ENCODE results near the gene BRMS1. TPM values are rescaled to one million over a fixed set of nuclear protein-coding genes. Genes with fewer than 3 reads are reported as not detected.

BRMS1 gene
- total RNA-seq, 1 donor from 2014 or later: 28.2 TPM

GRCh38 chr11:66316849-66317251 is 28.1 kb downstream of the BRMS1 start, which contains the start of gene CD248:
CD248 (minus strand) TSS chr11:66317044; CDS start chr11:66317027, 17 bp downstream.
- Histone ChIP-seq H3K27me3 (ENCODE audit: control insufficient read depth in 3 of 3, insufficient read depth in 3 of 3, low read length in 3 of 3) (peaks cover 18 to 27% (median 22%) of the 10 kb centered on the region in 3 donors), H3K27ac (ENCODE audit: low read depth, low read length) (peak within 1 kb of the TSS; percentile 65), H3K4me1 (ENCODE audit: control insufficient read depth in 3 of 3, insufficient read depth in 3 of 3, low read length in 3 of 3) (peaks cover 22 to 46% (median 34%) of the 10 kb centered on the region in 3 donors), H3K9ac (ENCODE audit: low read depth in 1 of 3, low read length in 3 of 3) (peak within 1 kb of the TSS; percentile 33 to 78 (median 56)), H3K9me3 (ENCODE audit: control insufficient read depth in 3 of 3, low read length in 3 of 3) (no peaks in the 10 kb centered on the region), H3K36me3 (ENCODE audit: control insufficient read depth in 3 of 3, insufficient read depth in 3 of 3, low read length in 3 of 3) (no peaks in the 10 kb centered on the region), H3K4me3 (ENCODE audit: low read length in 3 of 3) (peak within 1 kb of the TSS; percentile 65 to 74 (median 69))

DNA sequence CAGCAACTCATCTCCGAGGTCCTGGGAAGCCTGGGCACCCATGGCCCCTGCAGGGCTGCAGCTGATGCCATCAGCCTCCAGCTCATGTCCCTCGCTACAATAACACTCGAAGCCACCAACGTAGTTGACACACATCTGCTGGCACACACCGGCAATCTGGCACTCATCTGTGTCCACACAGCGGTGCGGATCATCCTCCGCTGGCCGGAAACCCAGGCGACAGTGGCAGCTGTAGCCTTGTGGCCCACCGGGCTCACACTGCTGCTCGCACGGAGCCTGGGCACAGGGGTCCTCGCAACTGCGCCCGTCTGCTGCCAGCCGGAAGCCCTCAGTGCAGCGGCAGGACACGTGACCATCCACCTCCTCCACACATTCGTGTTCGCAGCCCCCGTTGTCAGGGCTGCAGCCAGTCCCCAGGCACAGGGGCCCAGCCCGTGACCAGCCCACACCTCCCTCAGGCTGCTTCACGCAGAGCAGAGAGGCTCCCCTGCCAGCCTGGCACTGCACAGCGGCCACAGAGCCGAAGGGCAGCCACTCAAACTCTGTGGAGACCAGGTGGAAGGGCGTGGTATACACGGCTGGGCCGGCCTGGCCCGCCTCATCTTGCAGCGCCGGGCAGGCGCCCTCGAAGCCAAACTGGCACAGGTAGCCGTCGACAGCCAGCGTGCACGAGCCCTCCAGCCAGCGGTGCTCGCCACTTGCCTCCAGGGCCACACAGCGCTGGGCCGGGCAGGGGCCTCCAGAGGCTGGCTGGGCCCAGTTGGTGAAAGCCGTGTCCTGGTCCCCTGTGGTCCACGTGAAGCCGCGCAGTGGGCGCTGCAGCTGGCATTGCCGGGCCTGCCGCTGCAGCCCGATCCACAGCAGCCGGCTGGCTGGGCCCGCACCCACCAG is 28.7 kb downstream of the BRMS1 start:
- H3K4me1 ChIP-seq (ENCODE audit: control insufficient read depth in 3 of 3, insufficient read depth in 3 of 3, low read length in 3 of 3): peaks cover 21 to 44% (median 33%) of the 10 kb centered on the region in 3 donors

GRCh38 chr11:66315498-66315885 is 29.4 kb downstream of the BRMS1 start:
- Histone ChIP-seq H3K36me3 (ENCODE audit: control insufficient read depth in 3 of 3, insufficient read depth in 3 of 3, low read length in 3 of 3) (no peaks in the 10 kb centered on the region), H3K9me3 (ENCODE audit: control insufficient read depth in 3 of 3, low read length in 3 of 3) (no peaks in the 10 kb centered on the region), H3K9ac (ENCODE audit: low read depth in 1 of 3, low read length in 3 of 3) (peak overlapping the region; percentile 57 to 78 (median 62)), H3K4me3 (ENCODE audit: low read length in 3 of 3) (peak overlapping the region; percentile 65 to 74 (median 69)), H3K27me3 (ENCODE audit: control insufficient read depth in 3 of 3, insufficient read depth in 3 of 3, low read length in 3 of 3) (peaks cover 18 to 27% (median 22%) of the 10 kb centered on the region in 3 donors), H3K4me1 (ENCODE audit: control insufficient read depth in 3 of 3, insufficient read depth in 3 of 3, low read length in 3 of 3) (peaks cover 21 to 44% (median 33%) of the 10 kb centered on the region in 3 donors), H3K27ac (ENCODE audit: low read depth, low read length) (peak overlapping the region; percentile 82)

More for the DNA sequence above, 28.7 kb downstream of the BRMS1 start:
- Histone ChIP-seq H3K9ac (ENCODE audit: low read depth in 1 of 3, low read length in 3 of 3) (peak overlapping the region; percentile 33 to 78 (median 56)), H3K36me3 (ENCODE audit: control insufficient read depth in 3 of 3, insufficient read depth in 3 of 3, low read length in 3 of 3) (no peaks in the 10 kb centered on the region), H3K27me3 (ENCODE audit: control insufficient read depth in 3 of 3, insufficient read depth in 3 of 3, low read length in 3 of 3) (peaks cover 18 to 27% (median 22%) of the 10 kb centered on the region in 3 donors), H3K9me3 (ENCODE audit: control insufficient read depth in 3 of 3, low read length in 3 of 3) (no peaks in the 10 kb centered on the region), H3K4me3 (ENCODE audit: low read length in 3 of 3) (peak overlapping the region; percentile 65 to 74 (median 69)), H3K27ac (ENCODE audit: low read depth, low read length) (peak overlapping the region; percentile 36)

DNA sequence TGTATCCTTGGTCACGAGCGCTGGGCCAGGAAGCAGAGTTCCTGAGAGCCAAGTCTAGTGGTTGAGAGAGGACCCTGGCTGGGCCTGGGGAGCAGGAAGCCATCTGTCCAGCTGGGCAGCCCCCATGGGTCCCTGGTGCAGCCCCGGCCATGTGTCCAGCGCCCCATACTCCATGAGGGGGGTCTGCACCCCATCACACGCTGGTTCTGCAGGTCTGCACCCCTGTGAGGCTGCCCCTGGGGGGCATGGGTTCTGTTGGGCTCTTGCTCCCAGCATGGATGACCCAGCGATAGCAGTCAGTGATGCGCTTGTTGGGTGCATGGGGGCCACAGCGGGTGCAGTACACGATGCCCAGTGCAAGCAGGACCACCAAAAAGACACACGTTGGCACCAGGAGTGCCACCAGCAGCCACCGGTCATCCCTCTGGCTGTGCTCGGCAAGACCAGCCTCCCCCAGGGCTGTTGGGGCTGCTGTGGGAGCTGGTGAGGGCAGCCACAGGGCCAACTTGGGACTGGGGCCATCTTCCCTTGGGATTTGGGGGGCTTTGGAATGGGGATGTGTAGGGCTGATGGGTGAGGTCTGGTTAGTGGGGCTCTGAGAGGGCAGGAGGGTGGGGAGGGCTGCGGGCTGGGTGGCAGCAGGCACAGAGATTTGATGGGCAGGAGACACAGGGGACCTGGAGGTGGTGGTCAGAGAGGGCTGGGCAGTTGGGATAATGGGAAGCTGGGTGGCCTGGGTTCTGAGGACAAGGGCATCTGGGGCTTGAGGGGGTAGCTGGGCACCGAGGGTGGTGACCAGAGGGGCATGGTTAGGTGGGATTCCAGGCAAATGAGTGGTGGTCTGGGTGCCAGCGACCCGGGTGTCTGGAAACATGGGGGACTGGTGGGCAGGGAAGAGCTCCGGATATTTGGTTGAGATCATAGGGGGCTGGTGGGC is 30.1 kb downstream of the BRMS1 start:
- H3K27me3 ChIP-seq (ENCODE audit: control insufficient read depth in 3 of 3, insufficient read depth in 3 of 3, low read length in 3 of 3): peaks cover 18 to 27% (median 22%) of the 10 kb centered on the region in 3 donors
- peak overlapping the region; percentile 57 to 78 (median 62) for H3K9ac ChIP-seq (ENCODE audit: low read depth in 1 of 3, low read length in 3 of 3)
- no peaks in the 10 kb centered on the region for H3K36me3 ChIP-seq (ENCODE audit: control insufficient read depth in 3 of 3, insufficient read depth in 3 of 3, low read length in 3 of 3)
- peak overlapping the region; percentile 82 for H3K27ac ChIP-seq (ENCODE audit: low read depth, low read length)
- peak overlapping the region; percentile 65 to 74 (median 69) for H3K4me3 ChIP-seq (ENCODE audit: low read length in 3 of 3)
- H3K4me1 ChIP-seq (ENCODE audit: control insufficient read depth in 3 of 3, insufficient read depth in 3 of 3, low read length in 3 of 3): peaks cover 21 to 44% (median 33%) of the 10 kb centered on the region in 3 donors
- no peaks in the 10 kb centered on the region for H3K9me3 ChIP-seq (ENCODE audit: control insufficient read depth in 3 of 3, low read length in 3 of 3)

- Histone ChIP-seq H3K4me3 (ENCODE audit: low read length in 3 of 3) (peak overlapping the region; percentile 17 to 74 (median 69)), H3K36me3 (ENCODE audit: control insufficient read depth in 3 of 3, insufficient read depth in 3 of 3, low read length in 3 of 3) (no peaks in the 10 kb centered on the region), H3K9ac (ENCODE audit: low read depth in 1 of 3, low read length in 3 of 3) (peak overlapping the region in 2 of 3 donors; percentile 43 to 78), H3K27ac (ENCODE audit: low read depth, low read length) (peak overlapping the region; percentile 82), H3K27me3 (ENCODE audit: control insufficient read depth in 3 of 3, insufficient read depth in 3 of 3, low read length in 3 of 3) (peaks cover 18 to 27% (median 22%) of the 10 kb centered on the region in 3 donors), H3K4me1 (ENCODE audit: control insufficient read depth in 3 of 3, insufficient read depth in 3 of 3, low read length in 3 of 3) (peaks cover 21 to 44% (median 33%) of the 10 kb centered on the region in 3 donors), H3K9me3 (ENCODE audit: control insufficient read depth in 3 of 3, low read length in 3 of 3) (no peaks in the 10 kb centered on the region)
Measured at GRCh38 chr11:66314186-66314501, 30.8 kb downstream of the BRMS1 start.

DNA sequence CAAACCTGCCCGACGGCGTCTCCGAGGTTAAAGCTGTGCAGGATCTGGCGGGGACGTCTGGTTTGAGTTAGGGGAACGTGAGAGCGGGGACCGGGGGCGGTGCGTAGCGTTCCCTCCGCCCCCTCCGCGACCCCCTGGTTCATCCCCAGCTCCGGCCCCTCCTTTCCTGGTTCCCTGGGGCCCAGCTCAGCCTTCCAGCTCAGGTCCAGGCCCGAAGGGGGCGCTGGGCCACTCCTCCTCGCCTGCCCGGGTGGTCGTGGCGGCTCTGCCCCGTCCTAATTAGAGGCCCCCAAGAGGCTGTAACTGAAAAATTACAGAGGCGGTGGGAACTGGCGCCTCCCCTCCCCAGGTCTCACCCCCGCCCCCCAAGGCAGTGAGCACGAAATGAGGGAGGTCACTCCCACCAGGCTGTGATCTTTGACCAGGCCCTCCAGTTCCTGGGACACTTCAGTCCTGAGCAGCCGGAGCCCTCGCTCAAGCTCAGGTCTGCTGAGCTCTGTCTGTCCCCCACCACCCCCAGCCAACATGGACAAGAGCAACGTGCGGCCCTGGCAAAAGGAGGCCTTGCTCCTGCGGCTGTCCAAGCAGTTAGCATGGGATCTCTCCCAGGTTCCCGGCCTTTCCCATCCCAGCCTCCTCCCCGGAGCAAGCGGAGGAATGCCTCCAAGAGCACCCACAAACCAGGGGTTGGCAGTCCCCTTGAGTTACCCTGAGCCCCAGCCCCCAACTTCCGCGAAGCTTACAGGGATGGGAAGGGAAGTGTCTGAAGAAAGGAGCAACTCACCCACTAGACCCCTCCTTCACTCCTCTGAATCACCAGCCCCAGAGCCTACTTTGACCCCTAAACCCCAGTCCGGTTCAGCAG is 31.4 kb downstream of the BRMS1 start:
- peak overlapping the region; percentile 57 to 74 (median 69) for H3K4me3 ChIP-seq (ENCODE audit: low read length in 3 of 3)
- peak overlapping the region; percentile 43 to 78 (median 59) for H3K9ac ChIP-seq (ENCODE audit: low read depth in 1 of 3, low read length in 3 of 3)
- peaks cover 18 to 42% (median 31%) of the 10 kb centered on the region in 3 donors for H3K4me1 ChIP-seq (ENCODE audit: control insufficient read depth in 3 of 3, insufficient read depth in 3 of 3, low read length in 3 of 3)
- peaks cover 18 to 27% (median 22%) of the 10 kb centered on the region in 3 donors for H3K27me3 ChIP-seq (ENCODE audit: control insufficient read depth in 3 of 3, insufficient read depth in 3 of 3, low read length in 3 of 3)
- H3K27ac ChIP-seq (ENCODE audit: low read depth, low read length): peak overlapping the region; percentile 82
- no peaks in the 10 kb centered on the region for H3K9me3 ChIP-seq (ENCODE audit: control insufficient read depth in 3 of 3, low read length in 3 of 3)
- no peaks in the 10 kb centered on the region for H3K36me3 ChIP-seq (ENCODE audit: control insufficient read depth in 3 of 3, insufficient read depth in 3 of 3, low read length in 3 of 3)

- Histone ChIP-seq H3K27me3 (ENCODE audit: control insufficient read depth in 3 of 3, insufficient read depth in 3 of 3, low read length in 3 of 3) (peaks cover 18 to 27% (median 22%) of the 10 kb centered on the region in 3 donors), H3K4me1 (ENCODE audit: control insufficient read depth in 3 of 3, insufficient read depth in 3 of 3, low read length in 3 of 3) (peaks cover 11 to 34% (median 24%) of the 10 kb centered on the region in 3 donors), H3K36me3 (ENCODE audit: control insufficient read depth in 3 of 3, insufficient read depth in 3 of 3, low read length in 3 of 3) (no peaks in the 10 kb centered on the region), H3K27ac (ENCODE audit: low read depth, low read length) (peak overlapping the region; percentile 82), H3K9me3 (ENCODE audit: control insufficient read depth in 3 of 3, low read length in 3 of 3) (no peaks in the 10 kb centered on the region), H3K4me3 (ENCODE audit: low read length in 3 of 3) (peak overlapping the region; percentile 82 to 91 (median 87)), H3K9ac (ENCODE audit: low read depth in 1 of 3, low read length in 3 of 3) (peak overlapping the region; percentile 59 to 81 (median 68))
Measured at GRCh38 chr11:66312549-66313320, 32.2 kb downstream of the BRMS1 start.

DNA sequence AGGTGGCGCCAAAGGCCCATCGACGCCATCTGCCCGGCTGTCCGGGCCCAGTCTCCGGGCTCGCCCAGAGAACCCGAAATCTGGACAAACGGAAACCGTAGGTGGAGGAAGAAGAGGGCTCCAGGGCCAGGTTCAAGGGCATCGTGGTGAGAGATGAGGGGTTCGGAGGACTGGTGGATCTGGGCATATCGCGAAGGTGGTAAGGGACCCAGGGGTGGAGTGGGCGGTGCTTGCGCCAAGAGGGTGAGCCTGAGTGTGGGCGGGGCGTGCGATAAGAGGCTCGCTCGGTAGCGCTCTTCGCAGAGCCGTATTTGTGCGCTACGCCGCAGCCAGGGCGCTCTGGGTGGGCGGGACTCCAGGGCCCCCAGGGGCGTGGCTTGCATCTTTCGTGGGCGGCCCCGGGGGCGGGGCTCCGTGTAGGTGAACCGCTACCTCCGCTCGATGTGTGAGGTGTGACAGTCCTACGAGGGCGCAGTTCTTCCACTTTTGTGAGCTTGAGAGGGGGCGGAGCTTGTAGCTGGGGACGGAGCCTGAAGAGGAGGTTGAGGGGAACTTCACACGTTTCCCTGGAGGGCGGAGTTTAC is 32.8 kb downstream of the BRMS1 start:
- H3K4me1 ChIP-seq (ENCODE audit: control insufficient read depth in 3 of 3, insufficient read depth in 3 of 3, low read length in 3 of 3): peaks cover 11 to 29% (median 21%) of the 10 kb centered on the region in 3 donors
- H3K4me3 ChIP-seq (ENCODE audit: low read length in 3 of 3): peak overlapping the region; percentile 82 to 91 (median 87)
- no peaks in the 10 kb centered on the region for H3K9me3 ChIP-seq (ENCODE audit: control insufficient read depth in 3 of 3, low read length in 3 of 3)
- H3K27me3 ChIP-seq (ENCODE audit: control insufficient read depth in 3 of 3, insufficient read depth in 3 of 3, low read length in 3 of 3): peaks cover 18 to 27% (median 22%) of the 10 kb centered on the region in 3 donors
- peak overlapping the region; percentile 73 for H3K27ac ChIP-seq (ENCODE audit: low read depth, low read length)
- no peaks in the 10 kb centered on the region for H3K36me3 ChIP-seq (ENCODE audit: control insufficient read depth in 3 of 3, insufficient read depth in 3 of 3, low read length in 3 of 3)
- H3K9ac ChIP-seq (ENCODE audit: low read depth in 1 of 3, low read length in 3 of 3): peak overlapping the region; percentile 53 to 81 (median 68)

All from skeletal muscle tissue (tissue), 4 donors.